Type B pancreatic cell (in vitro differentiated cells): ENCODE measurements around the gene FSD1L. TPM values are rescaled to one million over a fixed set of nuclear protein-coding genes. Genes with fewer than 3 reads are reported as not detected.

ENCODE experiments used
- DNase-seq: peaks from one replicate; pipeline ENCODE4 v3.0.0; 2021; ENCODE audit warnings: mixed read lengths; ENCODE audit not compliant: unreplicated experiment; ENCODE audit errors: extremely low spot score
- H3K27ac Mint-ChIP-seq: 2 replicates; pipeline ENCODE4 v1.8.0; 2021; ENCODE audit warnings: mild to moderate bottlenecking, mixed read lengths
- H3K27me3 Mint-ChIP-seq: 2 replicates; pipeline ENCODE4 v1.8.0; 2021; ENCODE audit warnings: mixed read lengths
- H3K36me3 Mint-ChIP-seq: 2 replicates; pipeline ENCODE4 v1.8.0; 2021; ENCODE audit warnings: mixed read lengths
- H3K4me1 Mint-ChIP-seq: one replicate; pipeline ENCODE4 v1.8.0; 2021; ENCODE audit warnings: mixed read lengths; ENCODE audit not compliant: unreplicated experiment
- H3K4me3 Mint-ChIP-seq: 2 replicates; pipeline ENCODE4 v1.8.0; 2021; ENCODE audit warnings: mild to moderate bottlenecking, mixed read lengths
- H3K9me3 Mint-ChIP-seq: 2 replicates; pipeline ENCODE4 v1.8.0; 2021; ENCODE audit warnings: mixed read lengths
- total RNA-seq: library from RNA; stranded (reverse); gene quantifications from 2 replicates; pipeline ENCODE4 v1.2.1, GENCODE V29; 2021; ENCODE audit warnings: low replicate concordance
- TF ChIP-seq, protein P1 (sequence below): fragments of 200-600 bp; sonication (generic); conservative IDR thresholded peaks from 2 replicates; pipeline ENCODE4 v1.5.0; 2021; ENCODE audit warnings: antibody characterized with exemption, mild to moderate bottlenecking

FSD1L gene
- total RNA-seq, 1 donor from 2014 or later, result 11.6 TPM

DNA sequence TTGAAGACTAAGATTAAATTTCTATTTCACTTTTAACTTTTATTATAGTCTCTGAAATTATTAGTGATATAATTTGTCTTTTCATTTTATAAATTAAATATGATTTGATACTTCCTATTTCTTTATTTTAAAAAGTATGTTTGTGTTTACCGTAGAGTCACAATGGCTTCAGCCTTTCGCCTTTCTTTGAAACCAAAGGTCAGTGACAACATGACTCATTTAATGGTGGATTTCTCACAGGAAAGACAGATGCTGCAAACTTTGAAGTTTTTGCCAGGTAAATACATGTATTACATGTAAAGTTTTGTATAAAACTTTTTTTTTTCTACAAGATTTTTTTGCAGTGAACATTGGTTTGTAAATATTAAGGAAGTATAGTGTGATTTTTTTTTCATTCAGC lies 36.4 kb downstream of the FSD1L start:
- Mint-ChIP-seq H3K4me1 (no peaks in the 10 kb centered on the region), H3K27ac (no peak overlapping the region), H3K4me3 (no peak overlapping the region), H3K36me3 (peaks cover 11% of the 10 kb centered on the region), H3K27me3 (no peaks in the 10 kb centered on the region), H3K9me3 (no peaks in the 10 kb centered on the region)
- DNase-seq, result no peak
- TF ChIP-seq, protein P1, sequence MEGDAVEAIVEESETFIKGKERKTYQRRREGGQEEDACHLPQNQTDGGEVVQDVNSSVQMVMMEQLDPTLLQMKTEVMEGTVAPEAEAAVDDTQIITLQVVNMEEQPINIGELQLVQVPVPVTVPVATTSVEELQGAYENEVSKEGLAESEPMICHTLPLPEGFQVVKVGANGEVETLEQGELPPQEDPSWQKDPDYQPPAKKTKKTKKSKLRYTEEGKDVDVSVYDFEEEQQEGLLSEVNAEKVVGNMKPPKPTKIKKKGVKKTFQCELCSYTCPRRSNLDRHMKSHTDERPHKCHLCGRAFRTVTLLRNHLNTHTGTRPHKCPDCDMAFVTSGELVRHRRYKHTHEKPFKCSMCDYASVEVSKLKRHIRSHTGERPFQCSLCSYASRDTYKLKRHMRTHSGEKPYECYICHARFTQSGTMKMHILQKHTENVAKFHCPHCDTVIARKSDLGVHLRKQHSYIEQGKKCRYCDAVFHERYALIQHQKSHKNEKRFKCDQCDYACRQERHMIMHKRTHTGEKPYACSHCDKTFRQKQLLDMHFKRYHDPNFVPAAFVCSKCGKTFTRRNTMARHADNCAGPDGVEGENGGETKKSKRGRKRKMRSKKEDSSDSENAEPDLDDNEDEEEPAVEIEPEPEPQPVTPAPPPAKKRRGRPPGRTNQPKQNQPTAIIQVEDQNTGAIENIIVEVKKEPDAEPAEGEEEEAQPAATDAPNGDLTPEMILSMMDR, result no peak

DNA sequence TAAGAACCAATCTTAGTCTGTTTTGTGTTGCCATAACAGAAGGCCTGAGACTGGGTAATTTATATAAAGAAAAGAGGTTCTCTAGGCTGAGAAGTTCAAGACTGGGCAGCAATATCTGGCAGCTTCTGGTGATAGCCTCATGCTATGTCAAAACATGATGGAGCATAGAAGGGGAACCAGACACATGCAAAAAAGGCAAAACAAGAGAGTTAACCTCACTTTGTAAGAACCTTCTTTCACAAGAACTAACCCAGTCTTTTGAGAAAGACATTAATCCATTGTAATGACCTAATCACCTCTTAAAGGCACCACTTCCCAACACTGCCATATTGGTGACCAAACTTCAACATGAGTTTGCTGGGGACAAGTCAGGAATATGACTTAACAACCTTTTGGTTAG lies 37.3 kb downstream of the FSD1L start:
- DNase-seq, result no peak
- H3K4me1 Mint-ChIP-seq, result no peaks in the 10 kb centered on the region
- TF ChIP-seq, protein P1, result no peak
- H3K4me3 Mint-ChIP-seq, result no peak overlapping the region
- H3K9me3 Mint-ChIP-seq, result no peaks in the 10 kb centered on the region
- H3K36me3 Mint-ChIP-seq, result peaks cover 11% of the 10 kb centered on the region
- H3K27me3 Mint-ChIP-seq, result no peaks in the 10 kb centered on the region
- no peak overlapping the region for H3K27ac Mint-ChIP-seq

GRCh38 chr9:105496826-105497225 lies 49.0 kb downstream of the FSD1L start:
- peaks cover 14% of the 10 kb centered on the region for H3K36me3 Mint-ChIP-seq
- no peak overlapping the region for H3K27ac Mint-ChIP-seq
- H3K27me3 Mint-ChIP-seq, result no peaks in the 10 kb centered on the region
- H3K4me1 Mint-ChIP-seq, result no peaks in the 10 kb centered on the region
- H3K4me3 Mint-ChIP-seq, result no peak overlapping the region
- TF ChIP-seq, protein P1, result no peak
- no peaks in the 10 kb centered on the region for H3K9me3 Mint-ChIP-seq
- no peak for DNase-seq

- Mint-ChIP-seq H3K27ac (no peak overlapping the region), H3K27me3 (no peaks in the 10 kb centered on the region), H3K4me1 (no peaks in the 10 kb centered on the region), H3K9me3 (no peaks in the 10 kb centered on the region), H3K4me3 (no peak overlapping the region), H3K36me3 (peaks cover 14% of the 10 kb centered on the region)
- no peak for DNase-seq
- TF ChIP-seq, protein P1, result no peak
These were observed 49.9 kb downstream of the FSD1L start for GRCh38 chr9:105497704-105498103.

DNA sequence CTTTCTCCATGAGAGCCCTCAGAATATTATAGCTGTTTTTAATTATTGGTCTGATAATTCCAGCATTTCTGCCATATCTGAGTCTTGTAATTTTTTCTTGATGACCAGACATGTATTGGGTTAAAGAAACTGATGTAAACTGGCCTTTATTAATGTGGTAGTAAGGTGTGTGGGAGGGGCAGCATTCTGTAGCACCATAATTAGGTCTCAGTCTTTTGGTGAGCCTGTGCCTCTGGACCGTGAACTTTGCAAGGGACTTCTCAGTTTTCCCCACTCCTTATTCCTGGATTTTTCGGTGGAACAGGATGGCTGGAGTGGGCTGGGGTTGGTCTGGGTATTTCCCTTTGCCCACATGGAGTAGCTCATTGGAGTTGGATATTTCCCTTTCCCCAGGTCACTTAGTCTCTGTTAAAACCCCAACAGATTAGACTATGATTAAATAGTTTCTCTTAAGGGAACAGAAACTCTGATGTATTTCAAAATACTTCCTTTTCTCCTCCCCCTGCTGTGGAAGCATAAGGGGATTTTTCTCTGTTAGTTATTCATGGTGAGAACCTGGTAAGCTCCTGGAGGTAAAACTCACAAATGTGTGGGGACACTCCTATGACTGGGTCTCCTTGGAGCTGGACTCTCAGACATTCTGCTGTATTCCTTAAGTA lies 52.4 kb downstream of the FSD1L start:
- no peak overlapping the region for H3K27ac Mint-ChIP-seq
- peaks cover 14% of the 10 kb centered on the region for H3K36me3 Mint-ChIP-seq
- no peak for DNase-seq
- H3K4me3 Mint-ChIP-seq, result no peak overlapping the region
- H3K9me3 Mint-ChIP-seq, result no peaks in the 10 kb centered on the region
- TF ChIP-seq, protein P1, result no peak
- H3K4me1 Mint-ChIP-seq, result no peaks in the 10 kb centered on the region
- H3K27me3 Mint-ChIP-seq, result no peaks in the 10 kb centered on the region

DNA sequence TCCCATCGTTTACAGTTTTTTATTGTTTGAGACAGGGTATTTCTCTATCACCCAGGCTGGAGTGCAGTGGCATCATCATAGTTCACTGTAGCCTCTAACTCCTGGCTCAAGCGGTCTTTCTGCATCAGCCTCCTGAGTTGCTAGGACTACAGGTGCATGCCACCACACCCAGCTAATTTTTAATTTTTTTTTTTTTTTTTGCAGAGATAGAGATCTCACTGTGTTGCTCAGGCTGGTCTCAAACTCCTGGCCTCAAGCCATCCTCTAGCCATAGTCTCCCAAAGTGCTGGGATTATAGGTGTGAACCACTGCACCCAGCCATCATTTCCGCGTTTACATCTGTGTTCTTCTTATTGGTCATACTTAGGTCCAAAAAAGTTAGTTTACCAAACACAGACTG lies 53.6 kb downstream of the FSD1L start:
- Mint-ChIP-seq H3K27me3 (no peaks in the 10 kb centered on the region), H3K27ac (no peak overlapping the region), H3K9me3 (no peaks in the 10 kb centered on the region), H3K4me1 (no peaks in the 10 kb centered on the region), H3K4me3 (no peak overlapping the region), H3K36me3 (peaks cover 11% of the 10 kb centered on the region)
- TF ChIP-seq, protein P1, result no peak
- no peak for DNase-seq
